Measurements from ENCODE around the gene AMZ1. TPM values are rescaled to one million over a fixed set of nuclear protein-coding genes. Genes with fewer than 3 reads are reported as not detected.
A peak's percentile ranks its signal among the peaks of the same experiment; 100 is the strongest.

The AMZ1 gene
- total and polyA plus RNA-seq, 10 of the 15 experiments (the other 5 are each of a cell fraction or from before 2014, with no cell fraction given) = 0.02 to 2.0 (median 0.69) TPM

DNA sequence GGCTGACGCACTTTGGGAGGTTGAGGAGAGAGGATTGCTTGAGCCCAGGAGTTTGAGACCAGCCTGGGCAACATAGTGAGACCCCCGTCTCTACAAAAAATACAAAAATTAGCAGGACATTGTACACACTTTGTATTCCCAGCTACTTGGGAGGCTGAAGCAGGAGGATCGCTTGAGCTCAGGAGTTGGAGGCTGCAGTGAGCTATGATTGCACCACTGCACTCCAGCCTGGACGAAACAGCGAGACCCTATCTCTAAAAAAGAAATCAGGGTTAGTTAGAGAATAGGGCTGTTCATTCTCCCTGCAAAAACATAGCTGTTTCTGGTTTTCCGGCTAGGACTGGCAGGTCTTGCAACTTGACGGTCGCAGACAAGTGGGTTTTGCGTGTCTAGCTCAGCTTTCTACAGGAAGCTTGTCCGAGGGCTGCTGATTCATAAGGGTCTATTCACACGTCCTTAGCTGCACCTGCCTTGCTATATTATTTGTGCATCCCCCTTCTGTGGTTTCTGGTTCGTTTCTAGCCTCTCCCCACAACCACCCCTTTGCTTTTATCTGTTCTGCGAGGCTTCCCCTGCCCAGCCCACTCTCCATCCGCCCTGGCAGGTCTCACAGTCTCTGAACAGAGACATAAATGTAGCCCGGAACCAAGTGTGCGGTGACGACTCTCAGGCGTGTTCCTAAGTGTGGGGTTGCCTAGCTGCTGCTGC is 10.7 kb downstream of the AMZ1 start (continued):
- TF ChIP-seq E4F1 (IDR thresholded peaks at IDR 0.05; ENCODE audit: borderline replicate concordance, partially characterized antibody) (no peak), SMAD5 (IDR thresholded peaks at IDR 0.05; ENCODE audit: low read depth) (no peak), HDAC6 (IDR thresholded peaks at IDR 0.05; ENCODE audit: unreplicated experiment) (no peak), ASH2L (IDR thresholded peaks at IDR 0.05; ENCODE audit: borderline replicate concordance, low read depth) (peak; percentile 35; the same call in 1 of the 2 replicates), KLF5 (IDR thresholded peaks at IDR 0.05; ENCODE audit: partially characterized antibody) (peak; percentile 70), SREBF2 (IDR thresholded peaks at IDR 0.05; ENCODE audit: low read length) (no peak), RELA (IDR thresholded peaks at IDR 0.05; ENCODE audit: borderline replicate concordance, partially characterized antibody) (peak; percentile 49), IRF4 (IDR thresholded peaks at IDR 0.05; ENCODE audit: low read depth, low read length) (peak; percentile 91), HDAC2 (IDR thresholded peaks at IDR 0.05) (no peak), RELB (IDR thresholded peaks at IDR 0.05; ENCODE audit: low read depth) (peak; percentile 66; the same call in 1 of the 2 replicates), PAX5 (IDR thresholded peaks at IDR 0.05; ENCODE audit: borderline replicate concordance, low read depth, low read length) (peak; percentile 93), MYB (IDR thresholded peaks at IDR 0.05; ENCODE audit: borderline replicate concordance, low read depth, low read length) (no peak), EP300 (IDR thresholded peaks at IDR 0.05; ENCODE audit: borderline replicate concordance in 1 of 2, control insufficient read depth in 1 of 2, low read depth in 2 of 2, low read length in 2 of 2) (peak; percentile 88 to 98), TBL1XR1 (IDR thresholded peaks at IDR 0.05; ENCODE audit: low read depth, low read length) (peak; percentile 85), TAF1 (IDR thresholded peaks at IDR 0.05; ENCODE audit: borderline replicate concordance, low read depth, low read length) (no peak), GABPA (IDR thresholded peaks at IDR 0.05; ENCODE audit: low read depth) (peak; percentile 67; the same call in 1 of the 2 replicates), LARP7 (IDR thresholded peaks at IDR 0.05) (no peak), PML (IDR thresholded peaks at IDR 0.05; ENCODE audit: low read length) (peak; percentile 36; the same call in 1 of the 2 replicates)
- TF ChIP-seq, protein P1, sequence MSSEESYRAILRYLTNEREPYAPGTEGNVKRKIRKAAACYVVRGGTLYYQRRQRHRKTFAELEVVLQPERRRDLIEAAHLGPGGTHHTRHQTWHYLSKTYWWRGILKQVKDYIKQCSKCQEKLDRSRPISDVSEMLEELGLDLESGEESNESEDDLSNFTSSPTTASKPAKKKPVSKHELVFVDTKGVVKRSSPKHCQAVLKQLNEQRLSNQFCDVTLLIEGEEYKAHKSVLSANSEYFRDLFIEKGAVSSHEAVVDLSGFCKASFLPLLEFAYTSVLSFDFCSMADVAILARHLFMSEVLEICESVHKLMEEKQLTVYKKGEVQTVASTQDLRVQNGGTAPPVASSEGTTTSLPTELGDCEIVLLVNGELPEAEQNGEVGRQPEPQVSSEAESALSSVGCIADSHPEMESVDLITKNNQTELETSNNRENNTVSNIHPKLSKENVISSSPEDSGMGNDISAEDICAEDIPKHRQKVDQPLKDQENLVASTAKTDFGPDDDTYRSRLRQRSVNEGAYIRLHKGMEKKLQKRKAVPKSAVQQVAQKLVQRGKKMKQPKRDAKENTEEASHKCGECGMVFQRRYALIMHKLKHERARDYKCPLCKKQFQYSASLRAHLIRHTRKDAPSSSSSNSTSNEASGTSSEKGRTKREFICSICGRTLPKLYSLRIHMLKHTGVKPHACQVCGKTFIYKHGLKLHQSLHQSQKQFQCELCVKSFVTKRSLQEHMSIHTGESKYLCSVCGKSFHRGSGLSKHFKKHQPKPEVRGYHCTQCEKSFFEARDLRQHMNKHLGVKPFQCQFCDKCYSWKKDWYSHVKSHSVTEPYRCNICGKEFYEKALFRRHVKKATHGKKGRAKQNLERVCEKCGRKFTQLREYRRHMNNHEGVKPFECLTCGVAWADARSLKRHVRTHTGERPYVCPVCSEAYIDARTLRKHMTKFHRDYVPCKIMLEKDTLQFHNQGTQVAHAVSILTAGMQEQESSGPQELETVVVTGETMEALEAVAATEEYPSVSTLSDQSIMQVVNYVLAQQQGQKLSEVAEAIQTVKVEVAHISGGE (CRISPR knock-in tag; IDR thresholded peaks at IDR 0.05) = no peak
- TF ChIP-seq, protein P2, sequence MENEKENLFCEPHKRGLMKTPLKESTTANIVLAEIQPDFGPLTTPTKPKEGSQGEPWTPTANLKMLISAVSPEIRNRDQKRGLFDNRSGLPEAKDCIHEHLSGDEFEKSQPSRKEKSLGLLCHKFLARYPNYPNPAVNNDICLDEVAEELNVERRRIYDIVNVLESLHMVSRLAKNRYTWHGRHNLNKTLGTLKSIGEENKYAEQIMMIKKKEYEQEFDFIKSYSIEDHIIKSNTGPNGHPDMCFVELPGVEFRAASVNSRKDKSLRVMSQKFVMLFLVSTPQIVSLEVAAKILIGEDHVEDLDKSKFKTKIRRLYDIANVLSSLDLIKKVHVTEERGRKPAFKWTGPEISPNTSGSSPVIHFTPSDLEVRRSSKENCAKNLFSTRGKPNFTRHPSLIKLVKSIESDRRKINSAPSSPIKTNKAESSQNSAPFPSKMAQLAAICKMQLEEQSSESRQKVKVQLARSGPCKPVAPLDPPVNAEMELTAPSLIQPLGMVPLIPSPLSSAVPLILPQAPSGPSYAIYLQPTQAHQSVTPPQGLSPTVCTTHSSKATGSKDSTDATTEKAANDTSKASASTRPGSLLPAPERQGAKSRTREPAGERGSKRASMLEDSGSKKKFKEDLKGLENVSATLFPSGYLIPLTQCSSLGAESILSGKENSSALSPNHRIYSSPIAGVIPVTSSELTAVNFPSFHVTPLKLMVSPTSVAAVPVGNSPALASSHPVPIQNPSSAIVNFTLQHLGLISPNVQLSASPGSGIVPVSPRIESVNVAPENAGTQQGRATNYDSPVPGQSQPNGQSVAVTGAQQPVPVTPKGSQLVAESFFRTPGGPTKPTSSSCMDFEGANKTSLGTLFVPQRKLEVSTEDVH (IDR thresholded peaks at IDR 0.05; ENCODE audit: low read depth, partially characterized antibody) = no peak

All from GM12878 (cell line).